ENCODE results near the gene TMEM135.
A peak's percentile ranks its signal among the peaks of the same experiment; 100 is the strongest.
"Not testable (repeated sequence)": the region's sequence is repeated elsewhere in the genome, so short reads cannot be mapped to it uniquely, and the experiment has no call there.

Gene TMEM135

DNA sequence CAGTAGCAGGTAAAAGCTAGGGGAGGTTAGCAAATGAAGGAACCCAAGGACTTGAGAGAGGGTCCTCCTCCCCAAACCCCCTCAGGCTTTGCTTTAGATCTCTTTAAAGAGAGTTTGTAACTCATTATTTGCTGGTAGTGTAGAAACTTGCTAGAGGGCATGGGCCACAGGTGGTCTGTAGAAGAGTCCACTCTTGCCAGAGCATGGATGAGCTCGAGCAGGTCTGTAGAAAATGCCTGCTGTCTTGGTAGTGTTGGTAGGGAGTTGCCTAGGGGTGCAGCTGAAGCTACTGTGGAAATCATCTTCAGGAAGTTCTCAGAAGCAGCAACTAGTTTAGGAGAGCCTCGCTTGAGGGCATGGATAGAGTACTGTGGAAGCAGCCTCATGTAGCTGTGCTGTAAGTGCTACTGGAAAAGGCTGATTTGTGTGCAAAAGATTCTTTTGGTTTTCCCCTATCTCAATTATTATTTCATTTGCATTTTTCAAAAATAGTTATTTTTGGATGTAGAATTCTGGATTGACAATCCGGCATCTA, 104.3 kb downstream of the TMEM135 start:
- no peak for DNase-seq (ENCODE audit: low read depth in 2 of 2)

DNA sequence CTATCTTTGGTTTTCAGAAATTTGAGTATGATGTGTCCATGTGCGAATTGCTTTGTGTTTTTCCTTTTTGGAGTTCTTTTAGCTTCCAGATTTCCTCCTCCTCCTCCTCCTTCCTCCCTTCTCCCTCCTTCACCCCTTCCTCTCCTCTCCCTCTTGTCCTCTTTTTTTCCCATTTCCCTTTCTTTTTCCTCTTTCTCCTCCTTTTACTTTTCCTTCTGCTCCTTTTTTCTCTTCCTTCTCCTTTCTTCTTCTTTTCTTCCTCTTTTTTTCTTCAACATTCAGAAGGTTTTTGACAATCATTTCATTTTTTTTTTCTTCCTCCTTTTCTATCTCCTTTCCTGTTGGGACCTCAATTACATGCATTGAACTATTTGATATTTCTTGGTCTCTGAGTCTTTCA, 104.9 kb downstream of the TMEM135 start:
- no peak for DNase-seq (ENCODE audit: low read depth in 2 of 2)

DNA sequence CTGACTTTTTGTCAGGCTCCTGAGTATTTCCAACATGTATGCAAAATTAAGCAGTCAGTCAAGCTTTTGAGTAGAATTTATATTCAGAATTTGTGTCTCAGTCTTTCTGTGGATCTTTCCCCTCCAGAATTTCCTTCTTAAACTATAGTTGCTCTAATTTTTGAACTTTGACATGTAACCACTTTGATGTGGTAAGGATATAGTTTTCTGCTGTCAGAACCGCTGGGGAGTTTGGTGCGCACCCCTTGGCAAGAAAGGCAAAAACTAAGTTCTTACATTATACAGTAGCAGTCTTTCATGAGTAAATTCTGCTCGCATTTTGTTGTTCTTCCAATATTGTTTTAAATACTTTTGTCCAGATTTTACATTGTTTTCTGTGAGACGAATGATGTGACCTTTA, 105.9 kb downstream of the TMEM135 start:
- no peak for DNase-seq (ENCODE audit: low read depth in 2 of 2)

DNA sequence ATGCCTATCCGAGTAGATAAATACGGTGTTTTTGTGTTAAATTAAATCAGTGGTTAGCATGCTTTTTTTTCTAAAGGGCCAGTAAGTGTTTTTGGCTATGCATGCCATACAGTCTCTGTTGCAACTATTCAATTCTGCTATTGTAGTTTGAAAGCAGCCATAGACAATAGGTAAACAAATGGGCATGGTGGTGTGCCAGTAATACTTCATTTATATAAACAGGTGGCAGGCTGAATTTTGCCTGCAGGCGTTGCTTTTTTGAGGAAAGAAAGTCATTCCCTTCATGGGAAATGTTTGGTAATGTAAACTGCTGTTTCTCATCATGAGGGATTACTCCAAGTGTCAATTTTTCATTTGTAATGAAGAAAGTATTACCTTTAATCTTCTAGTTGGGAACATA, 106.5 kb downstream of the TMEM135 start:
- DNase-seq (ENCODE audit: low read depth in 2 of 2): no peak

DNA sequence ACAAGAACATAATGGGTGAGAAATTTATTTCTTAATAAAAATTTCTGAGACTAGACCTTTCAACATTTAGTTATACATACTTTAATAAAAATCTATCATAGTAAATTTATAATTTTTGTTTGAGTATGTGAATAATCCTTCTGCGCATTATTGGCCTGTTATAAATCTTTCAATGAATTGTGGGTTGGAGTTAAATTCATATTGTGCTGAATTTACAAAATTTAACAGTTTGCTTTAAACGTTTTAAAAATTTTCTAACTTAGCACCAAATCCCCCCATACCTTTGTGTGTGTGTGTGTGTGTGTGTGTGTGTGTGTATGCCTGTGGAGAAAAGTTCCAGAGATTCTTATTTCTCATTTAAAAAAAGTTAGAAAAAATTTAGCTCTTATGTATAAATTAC, 111.0 kb downstream of the TMEM135 start:
- no peak for DNase-seq (ENCODE audit: low read depth in 2 of 2)

DNA sequence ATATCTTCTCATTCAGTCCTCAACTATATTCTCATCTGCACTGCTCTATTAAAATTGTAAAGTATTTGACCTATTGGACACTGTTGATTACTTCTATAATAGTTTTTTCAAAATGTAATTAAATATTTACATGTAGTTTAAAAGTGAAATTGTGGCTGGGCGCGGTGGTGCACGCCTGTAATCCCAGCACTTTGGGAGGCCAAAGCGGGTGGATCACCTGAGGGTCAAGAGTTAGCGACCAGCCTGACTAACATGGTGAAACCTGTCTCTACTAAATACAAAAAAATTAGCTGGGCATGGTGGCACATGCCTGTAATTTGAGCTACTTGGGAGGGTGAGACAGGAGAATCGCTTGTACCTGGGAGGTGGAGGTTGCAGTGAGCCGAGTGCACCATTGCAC, 112.0 kb downstream of the TMEM135 start:
- DNase-seq (ENCODE audit: low read depth in 2 of 2): not testable (repeated sequence)

DNA sequence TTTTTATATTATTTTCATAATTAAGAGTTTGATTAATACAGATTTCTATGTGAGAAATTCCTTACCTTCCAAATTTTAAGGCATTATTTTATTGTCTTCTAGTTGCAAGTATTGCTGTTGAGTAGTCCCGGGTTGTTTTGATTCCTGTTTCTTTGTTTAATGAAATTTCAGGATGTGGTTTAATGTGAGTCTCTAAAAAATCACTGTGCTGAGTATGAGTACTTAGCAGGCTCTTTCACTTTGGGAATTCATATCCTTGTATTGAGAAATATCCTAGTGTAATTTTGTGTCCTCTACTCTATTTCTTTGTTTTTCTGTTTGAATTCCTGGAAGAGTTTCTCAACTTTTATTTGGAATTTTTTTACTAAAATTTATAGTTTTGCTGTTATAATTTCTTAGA, 113.2 kb downstream of the TMEM135 start:
- DNase-seq (ENCODE audit: low read depth in 2 of 2): no peak

DNA sequence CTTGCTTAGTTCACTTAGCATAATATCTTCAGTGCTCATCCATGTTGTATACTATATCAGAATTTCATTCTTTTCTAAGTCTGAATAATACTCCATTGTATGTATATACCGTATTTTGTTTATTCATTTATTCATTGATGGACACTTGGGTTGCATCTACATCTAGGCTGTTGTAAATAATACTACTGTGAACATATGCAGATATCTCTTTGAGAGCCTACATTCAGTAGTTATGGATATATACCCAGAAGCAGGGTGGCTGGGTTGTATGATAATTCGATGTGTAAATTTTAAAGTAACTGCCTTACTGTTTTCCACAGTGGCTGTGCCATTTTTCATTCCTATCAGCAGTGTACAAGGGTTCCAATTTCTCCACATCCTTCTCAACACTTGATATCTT, 116.5 kb downstream of the TMEM135 start:
- no peak for DNase-seq (ENCODE audit: low read depth in 2 of 2)

DNA sequence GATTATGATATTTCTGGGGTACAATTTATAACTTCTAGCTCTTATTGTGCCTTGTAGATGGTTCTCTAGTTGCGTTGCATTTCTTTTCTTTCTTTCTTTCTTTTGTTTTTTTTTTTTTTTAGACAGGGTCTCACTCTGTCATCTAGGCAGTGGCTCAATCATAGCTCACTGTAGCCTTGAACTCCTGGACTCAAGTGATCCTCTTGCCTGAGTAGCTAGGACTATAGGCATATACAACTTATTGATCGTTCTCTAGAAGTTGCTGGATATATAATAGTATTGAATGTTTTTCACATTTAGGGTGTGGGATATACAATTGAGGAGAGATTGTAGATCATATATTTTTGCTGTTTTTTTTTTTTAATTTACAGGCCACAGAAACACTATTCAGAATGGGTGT, 119.2 kb downstream of the TMEM135 start:
- no peak for DNase-seq (ENCODE audit: low read depth in 2 of 2)

DNA sequence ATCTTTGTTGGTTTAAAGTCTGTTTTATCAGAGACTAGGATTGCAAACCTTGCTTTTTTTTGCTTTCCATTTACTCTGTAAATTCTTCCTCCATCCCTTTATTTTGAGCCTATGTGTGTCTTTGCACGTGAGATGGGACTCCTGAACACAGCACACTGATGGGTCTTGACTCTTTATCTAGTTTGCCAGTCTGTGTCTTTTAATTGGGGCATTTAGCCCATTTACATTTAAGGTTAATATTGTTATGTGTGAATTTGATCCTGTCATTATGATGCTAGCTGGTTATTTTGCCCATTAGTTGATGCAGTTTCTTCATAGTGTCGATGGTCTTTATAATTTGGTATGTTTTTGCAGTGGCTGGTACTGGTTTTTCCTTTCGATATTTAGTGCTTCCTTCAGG, 131.3 kb downstream of the TMEM135 start:
- DNase-seq (ENCODE audit: low read depth in 2 of 2): not testable (repeated sequence)

DNA sequence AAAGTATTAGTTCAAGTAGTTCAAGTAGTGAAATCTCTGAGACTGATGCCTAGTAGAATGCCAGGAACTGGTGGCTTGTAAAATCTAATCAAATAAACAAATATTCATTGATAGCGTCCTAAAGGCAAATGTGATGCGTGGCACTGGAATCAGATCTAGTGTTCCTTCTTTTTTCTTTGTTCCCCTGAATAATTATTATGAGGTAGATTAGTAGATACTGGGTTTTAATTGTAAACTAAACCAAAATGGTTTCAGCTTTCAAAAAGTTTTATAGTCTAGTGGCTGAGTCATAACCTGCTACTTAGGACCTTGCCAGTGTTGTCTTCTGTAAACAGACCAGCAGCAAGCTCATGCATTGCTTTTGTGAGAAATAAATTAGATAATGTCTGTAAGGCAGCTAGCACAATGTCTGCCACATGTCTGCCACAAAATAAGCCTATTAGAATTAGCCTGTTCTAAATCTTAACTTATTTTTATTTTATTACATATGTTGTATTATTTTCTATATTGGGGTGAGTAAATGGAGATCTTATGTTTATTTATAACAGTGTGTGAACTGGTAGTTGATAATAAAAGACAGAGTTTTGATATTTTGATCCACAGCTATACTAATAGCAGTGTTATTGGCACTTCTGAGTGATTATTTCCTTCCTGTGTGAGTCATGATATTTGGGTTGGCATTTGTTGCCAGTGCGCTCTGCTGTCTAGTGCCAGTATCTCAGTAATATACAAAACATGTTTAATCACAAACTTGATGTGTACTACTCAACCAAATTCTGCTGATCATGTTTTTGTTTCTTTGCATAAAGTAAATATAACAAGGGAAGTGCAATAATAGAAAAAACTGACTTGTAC, 135.7 kb downstream of the TMEM135 start:
- peak in 1 of 2 experiments; percentile 10 for DNase-seq (ENCODE audit: low read depth in 2 of 2)

DNA sequence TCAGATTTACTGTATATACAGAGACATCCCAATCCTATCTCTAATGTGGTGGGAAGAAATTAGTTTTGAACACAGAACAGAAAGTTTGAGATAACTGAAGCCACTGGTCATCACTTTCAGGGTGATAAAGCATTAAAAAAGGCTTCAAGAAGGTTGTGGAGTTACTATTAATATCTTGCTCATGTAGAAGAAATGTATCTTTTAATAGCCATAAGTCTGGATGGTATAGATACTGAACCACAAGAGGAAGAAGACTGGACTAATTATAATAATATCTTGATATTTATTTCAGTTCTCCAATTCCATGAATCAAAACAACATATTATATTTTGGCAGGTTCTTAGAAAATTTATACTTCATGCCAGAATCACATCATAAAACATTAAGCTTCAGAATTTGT, 137.1 kb downstream of the TMEM135 start:
- no peak for DNase-seq (ENCODE audit: low read depth in 2 of 2)

DNA sequence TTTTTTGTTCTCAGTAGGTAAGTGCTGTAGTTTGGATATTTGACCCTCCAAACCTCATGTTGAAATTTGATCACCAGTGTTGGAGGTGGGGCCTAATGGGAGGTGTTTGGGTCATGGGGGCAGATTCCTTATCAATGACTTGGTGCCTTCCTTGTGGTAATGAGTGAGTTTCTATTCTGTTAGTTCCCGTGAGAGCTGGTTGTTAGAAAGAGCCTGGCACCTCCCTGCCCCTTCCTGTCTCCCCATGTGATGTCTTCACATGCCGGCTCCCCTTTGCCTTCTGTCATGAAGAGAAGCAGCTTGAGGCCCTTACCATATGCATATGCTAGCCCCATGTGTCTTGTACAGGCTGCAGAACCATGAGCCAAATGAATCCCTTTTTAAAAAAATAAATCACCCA, 138.3 kb downstream of the TMEM135 start:
- DNase-seq (ENCODE audit: low read depth in 2 of 2): no peak

DNA sequence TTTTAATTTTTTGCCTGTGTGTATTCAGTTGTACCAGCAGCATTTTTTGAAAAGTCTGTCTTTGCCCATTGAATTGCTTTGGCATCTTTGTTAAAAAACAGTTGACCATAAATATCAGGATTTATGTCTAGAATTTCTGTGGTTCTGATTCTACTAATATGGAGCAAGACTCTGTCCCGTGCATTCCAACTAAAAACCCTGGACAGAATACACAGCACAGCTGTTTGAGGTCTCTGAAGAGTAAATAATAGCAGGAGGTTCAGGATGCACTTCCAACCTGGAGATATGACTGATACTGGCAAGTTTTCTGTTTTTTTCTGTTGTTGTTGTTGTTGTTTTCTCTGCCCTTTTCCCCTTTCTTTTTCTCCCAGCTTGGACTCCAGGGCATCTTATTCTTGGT, 141.9 kb downstream of the TMEM135 start:
- DNase-seq (ENCODE audit: low read depth in 2 of 2): no peak

DNA sequence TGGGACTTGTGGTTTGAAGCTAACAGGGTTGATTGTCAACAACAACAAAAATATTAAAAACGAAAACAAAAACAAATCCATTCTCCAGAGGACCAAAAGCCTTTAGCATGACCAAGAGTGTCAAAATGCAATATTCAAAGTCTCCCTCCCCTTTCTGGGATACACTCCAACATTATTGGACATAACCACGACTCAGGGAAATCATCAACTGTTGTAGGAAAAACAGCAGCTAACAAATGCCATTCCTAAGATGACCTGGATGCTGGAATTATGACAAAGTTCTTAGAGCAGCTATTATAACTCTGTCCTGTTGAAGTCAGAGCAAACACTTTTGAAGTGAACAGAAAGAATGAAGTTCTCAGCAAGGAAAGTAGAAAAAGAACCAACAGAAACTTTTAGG, 143.0 kb downstream of the TMEM135 start:
- DNase-seq (ENCODE audit: low read depth in 2 of 2): peak; percentile 64 to 65

DNA sequence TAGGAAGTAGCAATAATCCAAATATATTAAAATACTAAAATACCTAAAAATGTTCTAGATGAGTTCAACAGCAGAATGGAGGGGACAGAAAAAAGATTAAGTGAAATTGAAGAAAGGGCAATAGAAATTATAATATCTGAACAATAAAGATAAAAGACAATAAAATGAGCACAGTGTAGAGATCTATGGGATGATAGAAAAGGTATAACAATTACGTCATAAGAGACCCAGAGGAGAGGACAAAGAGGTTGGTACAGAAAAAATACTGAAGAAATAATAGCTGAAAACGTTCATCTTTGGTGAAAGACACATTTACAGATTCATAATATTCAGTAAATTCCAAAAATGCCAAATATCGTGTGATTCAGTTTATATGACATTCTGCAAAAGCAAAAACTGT, 143.4 kb downstream of the TMEM135 start:
- no peak for DNase-seq (ENCODE audit: low read depth in 2 of 2)

DNA sequence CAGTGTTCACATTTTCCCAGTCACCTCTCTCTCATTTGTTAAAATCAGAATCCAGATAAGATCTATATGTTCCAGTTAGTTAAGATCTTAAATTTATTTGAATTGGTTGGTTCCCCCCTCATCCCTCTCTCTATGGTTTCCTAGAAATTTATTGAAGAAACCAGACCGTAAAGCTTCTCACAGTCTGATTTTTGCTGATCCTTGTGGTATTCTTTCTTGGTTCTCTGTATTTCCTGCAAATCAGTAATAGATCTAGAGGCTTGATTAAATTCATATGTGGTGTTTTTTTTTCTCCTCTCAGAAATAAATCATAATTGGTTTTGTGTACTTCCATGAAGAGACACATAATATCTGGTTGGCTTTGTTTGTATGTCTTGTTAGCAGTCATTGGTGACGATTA, 147.5 kb downstream of the TMEM135 start:
- no peak for DNase-seq (ENCODE audit: low read depth in 2 of 2)

DNA sequence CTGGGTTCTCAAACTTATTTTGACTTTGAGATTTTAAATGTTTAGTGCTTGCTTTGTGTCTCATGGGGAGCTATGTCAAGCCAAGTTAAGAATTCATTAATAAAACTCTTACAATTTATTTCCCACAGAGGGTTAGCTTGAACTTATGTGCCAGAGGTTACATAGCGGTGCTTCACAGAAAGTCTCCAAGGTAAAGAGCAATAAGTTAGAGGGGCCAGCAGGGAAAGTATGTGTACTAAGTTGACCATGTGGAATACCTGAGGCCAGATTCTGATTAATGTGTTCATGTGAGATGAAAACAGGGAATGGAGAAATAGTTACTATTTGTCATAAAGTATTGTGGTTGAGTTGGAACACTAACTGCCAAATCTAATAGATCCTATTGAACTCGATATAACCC, 149.3 kb downstream of the TMEM135 start:
- no peak for DNase-seq (ENCODE audit: low read depth in 2 of 2)

DNA sequence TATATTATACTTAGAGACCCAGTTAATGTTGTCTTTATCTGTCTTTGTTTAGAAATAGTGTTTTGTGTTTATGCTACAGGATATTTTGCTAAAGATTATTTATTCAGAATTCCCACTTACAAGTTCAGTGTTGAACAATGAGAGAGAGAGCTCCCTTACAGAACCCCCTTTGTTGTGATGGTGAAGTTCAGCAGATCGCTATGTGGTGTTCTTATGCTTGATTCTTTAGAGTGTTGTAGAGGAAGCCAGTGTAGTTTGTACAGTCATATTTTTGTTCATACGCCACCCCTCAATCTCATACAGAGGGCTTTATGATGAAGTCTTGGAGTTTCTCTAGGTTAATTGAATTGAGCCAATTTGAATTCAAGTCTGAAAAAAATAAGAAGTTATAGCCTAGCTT, 150.2 kb downstream of the TMEM135 start:
- no peak for DNase-seq (ENCODE audit: low read depth in 2 of 2)

DNA sequence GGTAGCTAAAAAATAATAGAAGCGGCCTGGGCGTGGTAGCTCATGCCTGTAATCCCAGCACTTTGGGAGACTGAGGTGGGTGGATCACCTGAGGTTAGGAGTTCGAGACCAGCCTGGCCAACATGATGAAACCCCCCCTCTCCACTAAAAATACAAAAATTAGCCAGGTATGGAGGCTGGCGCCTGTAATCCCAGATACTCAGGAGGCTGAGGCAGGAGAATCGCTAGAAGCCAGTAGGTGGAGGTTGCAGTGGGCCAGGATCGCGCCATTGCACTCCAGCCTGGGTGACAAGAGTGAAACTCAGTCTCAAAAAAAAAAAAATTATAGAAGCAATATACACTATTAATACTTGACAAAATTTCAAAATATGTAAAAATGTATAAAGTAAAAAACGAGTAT, 150.7 kb downstream of the TMEM135 start:
- DNase-seq (ENCODE audit: low read depth in 2 of 2): not testable (repeated sequence)

DNA sequence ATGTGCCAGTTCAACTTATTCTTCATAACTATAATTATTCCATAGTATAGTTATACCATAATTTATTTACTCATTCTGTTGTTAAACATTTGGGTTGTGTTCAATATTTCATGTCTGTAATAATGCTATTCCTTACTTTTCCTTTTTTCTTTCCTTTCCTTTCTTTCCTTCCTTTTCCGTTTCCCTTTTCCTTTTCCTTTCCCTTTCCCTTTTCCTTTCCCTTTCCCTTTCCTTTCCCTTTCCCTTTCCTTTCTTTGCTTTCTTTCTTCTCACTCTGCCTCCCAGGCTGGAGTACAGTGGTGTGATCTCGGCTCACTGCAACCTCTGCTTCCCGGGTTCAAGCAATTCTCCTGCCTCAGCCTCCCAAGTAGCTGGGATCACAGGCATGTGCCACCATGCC, 151.2 kb downstream of the TMEM135 start:
- DNase-seq (ENCODE audit: low read depth in 2 of 2): not testable (repeated sequence)

DNA sequence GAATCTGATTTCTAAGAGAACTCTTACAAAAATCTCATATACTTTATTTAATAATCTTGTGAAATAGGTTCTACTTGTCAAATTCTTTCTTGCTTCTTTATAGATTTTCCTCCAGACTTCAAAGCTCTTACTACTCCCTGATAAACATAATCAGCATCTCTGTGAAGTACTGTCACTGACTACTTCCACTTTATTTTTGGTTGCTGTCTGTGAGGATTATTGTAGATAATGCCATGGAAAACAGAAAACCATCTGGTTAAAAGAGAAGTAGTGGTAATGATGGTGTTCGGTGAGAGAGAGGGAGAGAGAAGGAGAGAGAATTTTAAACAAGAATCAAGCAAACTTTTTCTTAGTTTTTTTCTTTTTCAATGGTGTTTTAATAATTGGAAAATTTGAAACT, 152.3 kb downstream of the TMEM135 start:
- no peak for DNase-seq (ENCODE audit: low read depth in 2 of 2)

DNA sequence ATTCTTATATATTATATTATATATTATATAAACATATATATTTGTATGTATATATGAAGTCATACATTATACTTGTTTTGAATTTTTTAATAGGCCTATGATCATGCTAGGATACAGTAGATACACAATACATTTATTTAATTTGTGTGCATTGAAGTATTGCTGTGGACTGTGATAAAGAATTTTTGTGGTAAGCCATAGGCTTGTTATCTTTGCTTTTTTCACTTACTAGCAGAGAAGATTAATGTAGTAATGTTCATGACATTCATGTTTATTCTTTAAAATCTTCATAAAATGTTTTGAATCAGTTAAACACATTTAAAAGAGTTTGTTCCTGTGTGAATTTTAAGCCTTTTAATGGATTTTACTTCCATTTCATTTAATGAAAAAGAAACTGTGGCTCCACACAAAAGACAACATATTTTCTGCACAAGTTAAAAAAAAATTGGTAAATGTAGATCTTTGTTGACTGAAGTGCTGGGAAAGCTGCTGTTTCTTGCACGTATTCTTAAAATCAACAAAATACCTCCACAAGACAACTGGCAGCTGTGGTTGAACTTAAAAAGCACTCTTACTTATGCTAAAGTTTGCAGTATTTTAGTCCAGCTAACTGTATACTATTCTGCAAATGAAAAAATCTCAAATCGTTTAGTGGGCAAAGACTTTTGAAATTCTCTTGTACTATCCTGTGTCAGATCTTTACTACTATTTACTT, 156.2 kb downstream of the TMEM135 start:
- no peak for DNase-seq (ENCODE audit: low read depth in 2 of 2)
